ENCODE results near the gene SNAPC2.
"Not testable (repeated sequence)": the region's sequence is repeated elsewhere in the genome, so short reads cannot be mapped to it uniquely, and the experiment has no call there.

The SNAPC2 gene

DNA sequence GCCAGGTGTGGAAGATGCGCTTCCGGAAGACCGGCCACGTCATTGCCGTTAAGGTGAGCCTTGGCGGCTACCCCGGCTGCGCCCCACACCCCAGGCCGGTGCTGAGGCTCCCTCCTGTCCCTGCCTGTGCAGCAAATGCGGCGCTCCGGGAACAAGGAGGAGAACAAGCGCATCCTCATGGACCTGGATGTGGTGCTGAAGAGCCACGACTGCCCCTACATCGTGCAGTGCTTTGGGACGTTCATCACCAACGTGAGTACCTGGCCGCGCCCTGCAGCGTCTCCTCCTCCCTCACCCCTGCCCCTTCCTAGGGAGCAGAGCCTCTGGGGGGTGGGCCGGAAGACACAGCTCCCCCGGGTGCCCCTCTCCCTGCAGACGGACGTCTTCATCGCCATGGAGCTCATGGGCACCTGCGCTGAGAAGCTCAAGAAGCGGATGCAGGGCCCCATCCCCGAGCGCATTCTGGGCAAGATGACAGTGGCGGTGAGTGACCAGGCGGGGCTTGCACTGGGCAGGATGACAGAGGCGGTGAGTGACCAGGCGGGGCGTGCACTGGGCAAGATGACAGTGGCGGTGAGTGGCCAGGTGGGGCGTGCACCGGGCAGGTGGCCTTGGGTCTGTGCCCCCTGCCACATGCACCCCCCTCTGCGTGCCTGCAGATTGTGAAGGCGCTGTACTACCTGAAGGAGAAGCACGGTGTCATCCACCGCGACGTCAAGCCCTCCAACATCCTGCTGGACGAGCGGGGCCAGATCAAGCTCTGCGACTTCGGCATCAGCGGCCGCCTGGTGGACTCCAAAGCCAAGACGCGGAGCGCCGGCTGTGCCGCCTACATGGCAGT is 9.6 kb upstream of the SNAPC2 start:
- DNase-seq, result no peak

DNA sequence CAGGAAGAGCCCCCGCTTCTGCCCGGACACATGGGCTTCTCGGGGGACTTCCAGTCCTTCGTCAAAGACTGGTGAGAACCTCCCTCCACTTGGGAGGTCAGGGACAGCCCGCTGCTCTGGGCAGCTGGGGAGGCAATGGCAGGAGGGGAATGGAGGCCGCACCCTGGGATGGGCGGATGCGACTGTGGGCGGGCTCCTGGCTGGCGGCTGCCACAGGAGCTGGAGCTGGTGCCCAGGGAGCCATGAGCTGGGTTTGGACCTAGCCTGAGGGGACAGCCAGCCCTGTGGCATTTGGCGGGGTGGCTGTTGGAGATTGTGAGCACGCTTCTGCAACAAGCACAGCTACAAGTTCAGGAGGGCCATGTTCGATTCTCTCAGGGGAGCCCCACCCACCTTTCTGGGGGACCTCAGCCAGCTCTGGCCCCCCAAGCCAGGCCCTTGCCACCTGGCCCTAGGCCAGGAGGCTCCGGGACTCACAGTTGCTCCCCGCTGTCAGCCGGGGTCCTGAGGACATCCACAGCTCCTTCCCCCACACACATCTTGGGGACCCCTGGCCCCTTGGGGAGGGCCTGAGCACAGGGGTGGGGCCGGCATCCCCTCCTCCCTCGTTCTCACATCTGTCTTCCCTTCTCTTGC is 8.5 kb upstream of the SNAPC2 start:
- DNase-seq, result no peak

DNA sequence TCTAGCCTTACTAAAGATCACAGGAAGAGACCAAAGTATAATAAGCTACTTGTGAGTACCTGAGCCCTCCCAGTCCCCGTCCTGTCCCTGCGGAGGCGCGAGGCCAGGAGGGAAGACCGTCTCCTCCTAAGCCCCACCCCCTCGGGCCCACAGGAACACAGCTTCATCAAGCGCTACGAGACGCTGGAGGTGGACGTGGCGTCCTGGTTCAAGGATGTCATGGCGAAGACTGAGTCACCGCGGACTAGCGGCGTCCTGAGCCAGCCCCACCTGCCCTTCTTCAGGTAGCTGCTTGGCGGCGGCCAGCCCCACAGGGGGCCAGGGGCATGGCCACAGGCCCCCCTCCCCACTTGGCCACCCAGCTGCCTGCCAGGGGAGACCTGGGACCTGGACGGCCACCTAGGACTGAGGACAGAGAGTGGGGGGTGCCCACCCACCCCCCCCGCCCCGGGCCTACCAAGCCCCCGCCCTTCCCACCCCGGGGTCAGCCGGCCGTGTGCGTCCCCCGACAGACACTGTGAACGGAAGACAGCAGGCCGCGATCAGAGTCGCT is 7.9 kb upstream of the SNAPC2 start:
- no peak for DNase-seq

DNA sequence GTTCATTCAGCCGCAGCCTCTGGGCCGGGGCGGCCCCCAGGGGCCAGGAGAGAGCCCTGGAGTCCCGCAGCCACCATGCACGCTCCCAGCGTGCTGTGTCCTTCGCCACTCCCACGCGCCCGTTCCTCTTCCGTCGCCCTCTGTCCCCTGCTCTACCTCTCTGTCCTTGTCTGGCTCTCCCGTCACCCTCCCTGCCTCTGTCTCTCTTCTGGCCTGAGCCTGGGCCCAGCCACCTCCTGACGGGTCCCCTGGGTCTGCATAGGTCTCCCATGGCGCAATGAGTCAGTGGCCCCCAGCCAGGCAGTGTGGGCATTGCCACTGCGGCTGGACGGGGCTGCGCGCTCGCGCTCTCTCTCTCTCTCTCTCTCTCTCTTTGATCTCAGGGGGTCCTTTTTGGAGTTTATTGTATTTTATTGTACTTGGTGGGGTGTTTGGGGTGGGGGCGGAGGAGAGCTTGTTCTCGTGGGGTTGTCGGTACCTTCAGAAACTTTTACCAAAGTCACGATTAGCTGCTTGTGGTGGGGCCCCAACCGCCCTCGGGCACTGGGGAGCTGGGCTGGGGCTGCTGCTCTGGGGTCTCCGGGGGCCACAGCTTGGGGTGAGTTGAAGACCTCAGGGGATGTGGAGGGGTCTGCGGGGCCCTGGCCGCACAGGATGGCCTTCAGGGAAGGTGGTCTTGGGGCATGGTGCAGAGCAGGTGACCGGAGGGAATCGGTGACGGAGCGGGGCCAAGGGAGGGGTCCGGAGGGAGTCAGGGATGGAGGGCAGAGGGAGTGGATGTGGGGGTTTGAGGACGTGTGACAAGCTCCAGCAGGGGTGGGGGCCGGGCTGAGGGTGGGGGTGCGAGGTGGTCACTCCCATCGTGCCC is 7.2 kb upstream of the SNAPC2 start:
- no peak for DNase-seq

DNA sequence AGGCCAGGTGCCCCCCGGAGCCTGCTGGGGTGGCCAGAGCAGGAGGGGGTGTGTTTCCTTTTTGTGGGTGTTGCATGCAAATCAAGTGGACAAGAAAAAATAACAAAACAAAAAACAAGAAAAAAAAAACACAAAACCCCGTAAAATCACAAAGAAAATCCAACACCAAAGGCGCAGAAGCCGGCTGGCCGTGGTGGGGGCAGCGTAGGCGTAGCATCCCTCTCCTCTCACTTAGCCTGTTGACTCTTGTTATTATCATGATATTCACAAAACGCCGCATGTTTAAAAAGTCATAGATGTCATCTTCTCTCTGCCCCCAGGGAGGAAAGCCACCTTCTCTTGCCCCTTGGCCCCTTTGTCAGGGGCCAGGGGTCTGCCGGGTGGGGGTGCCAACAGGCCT is 6.5 kb upstream of the SNAPC2 start:
- DNase-seq, result no peak

DNA sequence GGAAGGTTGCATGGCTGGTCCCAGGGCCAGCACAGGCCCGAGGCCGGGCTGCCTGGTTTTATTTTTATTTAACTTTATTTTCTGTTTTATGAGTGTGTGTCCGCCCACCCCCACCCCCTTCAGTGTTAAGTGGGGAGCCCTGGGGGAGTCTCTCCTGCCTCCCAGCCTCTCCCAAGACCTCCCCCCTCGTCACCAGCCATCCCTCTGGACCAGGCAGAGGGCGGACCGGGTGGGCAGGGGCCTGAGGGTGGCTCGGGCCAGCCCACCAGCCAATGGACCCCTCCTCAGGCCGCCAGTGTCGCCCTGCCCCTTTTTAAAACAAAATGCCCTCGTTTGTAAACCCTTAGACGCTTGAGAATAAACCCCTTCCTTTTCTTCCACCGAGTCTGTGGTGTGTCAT is 6.0 kb upstream of the SNAPC2 start:
- DNase-seq, result no peak

DNA sequence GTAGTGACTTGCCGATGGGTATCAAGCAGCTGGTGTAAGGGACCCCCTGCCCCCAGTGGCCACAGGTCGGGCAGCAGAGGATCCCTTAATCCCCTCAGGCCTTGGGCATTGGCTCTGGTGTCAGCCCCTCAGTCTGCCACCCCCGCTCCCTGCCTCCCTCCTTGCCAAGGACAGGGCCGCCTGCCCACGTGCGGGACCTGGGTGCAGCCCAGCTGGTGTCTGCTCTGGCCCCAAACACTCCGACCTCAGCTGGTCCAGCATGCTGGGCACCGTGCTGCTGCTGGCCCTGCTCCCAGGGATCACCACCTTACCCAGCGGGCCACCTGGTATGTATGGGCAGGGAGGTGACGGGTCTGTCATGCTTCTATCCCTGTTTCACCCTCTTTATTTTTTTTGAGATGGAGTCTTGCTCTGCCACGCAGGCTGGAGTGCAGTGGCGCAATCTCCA is 5.5 kb upstream of the SNAPC2 start, which contains the start of gene TGFBR3L:
TGFBR3L (plus strand) TSS at position 233 of the 448 bp plus-strand sequence.
- DNase-seq, result no peak

DNA sequence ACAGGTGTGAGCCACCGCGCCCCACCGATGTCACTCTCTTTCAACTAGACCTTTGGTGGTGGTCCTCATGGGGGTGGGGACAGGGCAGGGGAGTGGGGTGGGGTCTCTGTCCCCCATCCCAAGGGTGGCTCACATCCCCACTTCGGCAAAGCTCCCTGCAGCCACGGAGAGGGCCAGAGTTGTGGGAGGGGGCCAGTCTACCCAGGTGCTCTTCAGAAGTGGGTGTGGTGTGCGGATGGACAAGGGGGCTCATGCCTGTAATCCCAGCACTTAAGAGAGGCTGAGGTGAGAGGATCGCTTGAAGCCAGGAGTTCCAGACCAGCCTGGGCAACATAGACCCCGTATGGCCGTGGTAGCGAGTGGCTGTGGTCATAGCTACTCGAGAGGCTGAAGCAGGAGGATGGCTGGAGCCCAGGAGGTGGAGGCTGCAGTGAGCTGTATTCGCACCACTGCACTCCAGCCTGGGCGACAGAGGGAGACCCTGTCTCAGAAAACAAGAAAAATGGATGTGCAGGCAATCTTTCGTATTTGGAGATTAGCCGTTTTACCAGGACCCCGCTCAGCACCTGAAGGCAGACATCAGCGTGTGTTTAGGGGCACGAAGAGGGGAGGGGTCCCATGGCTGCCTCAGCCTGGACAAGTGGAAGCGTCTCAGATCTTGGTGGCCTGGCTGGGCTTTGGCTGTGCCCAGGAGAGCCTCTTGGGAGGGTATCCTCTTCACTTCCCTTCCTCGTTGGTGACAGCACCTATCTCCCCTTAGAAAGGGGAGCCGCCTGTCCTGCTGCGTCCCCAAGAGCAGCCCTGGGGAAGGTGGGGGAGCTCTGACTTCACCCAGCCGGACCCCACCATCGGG is 4.7 kb upstream of the SNAPC2 start:
- no peak for DNase-seq

DNA sequence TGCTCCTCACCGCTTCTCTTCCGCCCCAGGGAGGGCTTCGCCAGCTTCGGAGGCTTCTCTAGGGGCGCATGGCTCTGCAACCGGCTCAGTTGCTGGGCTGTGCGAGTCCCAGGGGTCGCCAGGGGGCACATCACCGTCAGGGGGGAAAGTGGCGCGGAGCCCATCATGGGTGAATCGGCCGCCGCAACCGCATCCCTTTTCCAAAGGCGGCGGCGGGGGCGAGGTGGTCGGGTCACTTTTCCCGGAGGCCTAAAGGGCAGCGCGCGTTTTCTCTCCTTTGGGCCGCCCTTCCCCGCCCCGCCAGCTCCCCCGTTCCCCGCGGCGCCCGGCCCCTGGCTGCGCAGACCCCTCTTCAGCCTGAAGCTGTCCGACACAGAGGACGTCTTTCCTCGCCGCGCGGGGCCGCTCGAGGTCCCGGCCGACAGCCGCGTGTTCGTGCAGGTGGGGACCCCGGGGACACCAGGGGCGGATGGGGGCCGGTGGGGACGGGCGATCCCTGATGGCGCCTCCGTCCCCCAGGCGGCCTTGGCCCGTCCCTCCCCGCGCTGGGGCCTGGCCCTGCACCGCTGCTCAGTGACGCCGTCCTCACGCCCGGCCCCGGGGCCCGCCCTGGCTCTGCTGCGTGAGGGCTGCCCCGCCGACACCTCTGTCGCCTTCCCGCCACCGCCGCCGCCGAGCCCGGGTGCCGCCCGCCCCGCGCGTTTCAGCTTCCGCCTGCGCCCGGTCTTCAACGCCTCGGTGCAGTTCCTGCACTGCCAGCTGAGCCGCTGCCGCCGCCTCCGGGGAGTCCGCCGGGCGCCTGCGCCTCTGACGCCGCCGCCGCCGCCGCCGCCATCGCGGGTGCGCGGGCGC is 3.8 kb upstream of the SNAPC2 start:
- peak in 1 of 2 experiments; percentile 32 for DNase-seq

DNA sequence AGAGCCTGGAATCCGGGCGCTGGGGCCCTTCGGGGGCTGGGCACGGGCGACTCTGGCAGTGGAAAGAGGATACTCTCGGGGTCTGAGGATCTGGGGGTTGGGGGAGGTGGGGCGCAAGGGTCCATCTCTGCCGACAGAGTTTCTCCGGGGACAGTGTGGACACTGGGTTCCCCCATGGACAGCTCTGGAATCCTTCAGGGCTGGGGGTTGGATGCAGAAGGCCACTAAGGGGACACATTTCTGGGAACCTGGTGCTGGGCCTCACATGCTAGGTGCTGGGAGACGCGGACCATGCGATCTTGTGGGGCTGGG is 3.2 kb upstream of the SNAPC2 start:
- DNase-seq, result no peak

DNA sequence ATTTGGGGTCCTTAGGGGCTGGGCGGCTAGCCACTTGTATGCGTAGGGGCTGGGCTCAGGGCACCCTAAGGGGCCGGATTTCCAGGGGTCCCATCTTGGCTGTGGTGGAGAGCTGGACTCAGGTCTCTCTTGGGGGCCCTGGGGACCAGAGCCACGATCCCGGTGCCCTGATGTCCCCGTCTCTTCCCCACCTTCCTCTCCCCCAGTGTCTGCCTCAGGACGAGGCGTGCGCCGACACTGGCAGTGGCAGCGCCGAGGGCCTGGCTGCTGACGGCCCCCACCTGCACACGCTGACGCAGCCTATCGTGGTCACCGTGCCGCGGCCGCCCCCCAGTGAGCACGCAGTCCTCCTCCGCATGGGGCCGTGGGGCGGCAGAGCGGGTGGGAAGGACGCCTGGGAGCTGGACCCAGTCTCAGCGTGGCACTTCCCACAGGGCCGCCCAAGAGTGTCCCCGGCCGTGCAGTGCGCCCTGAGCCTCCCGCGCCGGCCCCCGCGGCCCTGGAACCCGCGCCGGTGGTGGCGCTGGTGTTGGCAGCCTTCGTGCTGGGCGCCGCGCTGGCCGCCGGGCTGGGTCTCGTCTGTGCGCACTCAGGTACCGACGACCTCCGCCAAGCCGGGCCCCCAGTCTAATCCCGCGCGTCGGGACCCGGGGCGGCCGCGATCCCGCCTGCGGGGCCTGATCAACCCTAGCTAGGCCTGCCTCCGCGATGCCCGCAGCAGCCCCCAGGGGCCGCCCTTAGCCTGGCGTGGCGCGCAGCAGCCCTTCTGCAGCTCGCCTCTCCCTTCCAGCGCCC is 2.7 kb upstream of the SNAPC2 start:
- DNase-seq, result no peak

DNA sequence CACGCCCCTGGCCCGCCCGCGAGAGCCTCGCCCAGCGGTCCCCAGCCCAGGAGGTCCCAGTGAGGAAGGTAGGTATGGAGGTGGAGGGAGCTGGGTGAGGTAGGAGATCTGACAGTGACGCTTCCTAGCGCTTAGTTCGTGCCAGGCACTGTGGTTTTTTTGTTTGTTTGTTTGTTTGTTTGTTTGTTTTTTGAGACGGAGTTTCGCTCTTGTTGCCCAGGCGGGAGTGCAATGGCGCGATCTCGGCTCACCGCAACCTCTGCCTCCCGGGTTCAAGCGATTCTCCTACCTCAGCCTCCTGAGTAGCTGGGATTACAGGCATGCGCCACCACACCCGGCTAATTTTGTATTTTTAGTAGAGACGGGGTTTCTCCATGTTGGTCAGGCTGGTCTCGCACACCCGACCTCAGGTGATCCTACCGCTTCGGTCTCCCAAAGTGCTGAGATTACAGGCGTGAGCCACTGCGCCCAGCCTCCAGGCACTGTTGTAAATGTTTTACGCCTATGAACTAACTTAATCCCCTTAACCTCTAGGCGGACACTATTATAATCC is 2.0 kb upstream of the SNAPC2 start:
- DNase-seq, result not testable (repeated sequence)

DNA sequence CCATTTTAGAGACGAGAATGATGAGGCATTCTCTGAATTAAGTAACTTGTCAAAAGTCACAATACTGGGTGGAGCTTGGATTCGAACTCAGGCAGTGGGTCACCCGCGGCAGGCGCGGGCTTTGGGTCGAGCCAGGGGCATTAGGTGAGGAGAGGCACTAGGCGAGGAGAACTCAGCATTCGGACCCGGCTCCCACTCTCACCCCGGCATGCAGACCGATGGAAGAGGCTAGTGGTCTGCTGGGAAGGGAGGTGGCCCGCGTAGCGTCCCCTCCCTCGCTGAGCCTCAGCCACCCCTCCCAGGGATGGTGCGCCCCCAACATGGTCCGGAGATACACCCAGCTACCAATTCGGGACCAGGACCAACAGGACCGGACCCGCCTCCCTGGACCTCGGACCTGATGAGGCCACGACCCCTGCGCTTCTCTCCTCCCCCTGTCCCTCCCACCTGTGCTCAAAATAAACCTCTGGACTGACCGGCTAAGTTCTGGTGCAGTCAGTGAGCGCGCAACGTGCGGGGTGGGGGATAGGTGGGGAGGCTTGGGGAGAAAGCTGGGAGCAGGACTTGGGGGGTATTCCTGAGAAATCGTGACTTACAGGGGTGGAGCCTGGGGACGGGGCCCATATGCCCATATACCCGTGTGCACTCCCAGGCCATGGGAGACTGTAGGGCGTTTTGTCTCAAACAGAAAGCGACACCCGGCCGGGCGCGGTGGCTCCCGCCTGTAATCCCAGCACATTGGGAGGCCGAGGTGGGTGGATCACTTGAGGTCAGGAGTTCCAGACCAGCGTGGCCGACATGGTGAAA is 1.3 kb upstream of the SNAPC2 start:
- DNase-seq, result no peak

DNA sequence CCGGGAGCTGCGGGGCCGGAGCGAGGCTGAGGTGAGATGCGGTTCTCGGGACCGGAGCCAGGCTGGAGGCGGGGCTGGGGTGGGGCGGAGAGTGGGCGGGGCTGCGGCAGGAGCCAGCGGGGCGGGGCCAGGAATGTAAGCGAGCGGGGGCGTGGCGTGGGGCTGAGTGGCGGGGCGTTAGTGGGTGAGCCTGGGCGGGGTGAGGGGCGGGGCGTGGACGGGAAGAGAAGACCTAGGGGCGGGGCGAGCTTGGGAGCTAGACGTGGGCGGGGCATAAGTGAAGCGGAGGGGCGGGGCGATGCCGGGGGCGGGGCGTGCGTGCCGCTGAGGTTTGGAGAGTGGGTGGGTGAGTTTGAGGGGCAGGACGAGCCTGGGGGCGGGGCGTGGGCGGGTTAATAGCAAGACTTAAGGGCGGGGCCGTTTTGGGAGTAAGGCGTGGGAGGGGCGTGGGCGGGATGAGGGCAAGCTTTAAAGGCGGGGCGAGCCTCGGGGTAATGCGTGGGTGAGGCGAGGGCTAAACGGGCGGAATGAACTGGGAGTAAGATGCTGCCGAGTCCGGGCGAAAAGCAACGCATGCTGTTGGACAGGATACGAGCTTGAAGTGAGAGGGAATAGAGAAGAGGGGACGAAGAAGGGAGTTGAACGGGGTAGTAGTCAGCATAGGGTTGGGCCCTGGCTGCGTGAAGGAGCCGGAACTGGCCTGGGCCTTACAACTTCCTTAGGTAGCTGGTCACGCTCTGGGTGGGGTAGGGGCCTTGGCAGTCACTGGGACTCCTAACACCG is 572 bp downstream of the SNAPC2 start:
- DNase-seq, result peak; percentile 96 to 99

DNA sequence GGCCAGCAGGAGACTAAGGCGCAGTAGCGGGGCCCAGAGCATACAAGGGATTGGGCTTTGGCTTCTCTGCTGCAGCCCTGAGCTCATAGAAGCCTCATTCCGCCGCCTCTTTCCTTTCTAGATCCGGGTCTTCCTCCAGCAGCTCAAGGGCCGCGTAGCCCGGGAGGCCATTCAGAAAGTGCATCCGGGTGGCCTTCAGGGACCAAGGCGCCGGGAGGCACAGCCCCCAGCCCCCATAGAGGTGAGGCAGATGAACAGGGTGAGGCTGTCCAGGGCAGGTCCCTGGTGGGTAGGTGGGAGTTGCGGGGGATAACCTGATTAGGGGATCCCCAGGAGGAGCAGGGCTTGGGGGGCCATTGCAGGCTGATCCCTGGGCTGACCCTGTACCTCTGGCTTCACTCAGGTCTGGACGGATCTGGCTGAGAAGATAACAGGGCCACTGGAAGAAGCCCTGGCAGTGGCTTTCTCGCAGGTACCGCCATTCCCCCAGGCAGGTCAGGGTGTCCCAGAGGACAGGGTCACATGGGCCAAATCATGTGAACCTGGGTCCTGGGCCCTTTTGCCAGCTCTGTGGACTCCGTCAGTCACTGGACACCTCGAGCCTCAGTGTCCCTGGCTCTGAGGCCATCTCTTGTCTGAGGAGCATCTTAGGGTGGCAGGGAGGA is 1.3 kb downstream of the SNAPC2 start:
- no peak for DNase-seq

DNA sequence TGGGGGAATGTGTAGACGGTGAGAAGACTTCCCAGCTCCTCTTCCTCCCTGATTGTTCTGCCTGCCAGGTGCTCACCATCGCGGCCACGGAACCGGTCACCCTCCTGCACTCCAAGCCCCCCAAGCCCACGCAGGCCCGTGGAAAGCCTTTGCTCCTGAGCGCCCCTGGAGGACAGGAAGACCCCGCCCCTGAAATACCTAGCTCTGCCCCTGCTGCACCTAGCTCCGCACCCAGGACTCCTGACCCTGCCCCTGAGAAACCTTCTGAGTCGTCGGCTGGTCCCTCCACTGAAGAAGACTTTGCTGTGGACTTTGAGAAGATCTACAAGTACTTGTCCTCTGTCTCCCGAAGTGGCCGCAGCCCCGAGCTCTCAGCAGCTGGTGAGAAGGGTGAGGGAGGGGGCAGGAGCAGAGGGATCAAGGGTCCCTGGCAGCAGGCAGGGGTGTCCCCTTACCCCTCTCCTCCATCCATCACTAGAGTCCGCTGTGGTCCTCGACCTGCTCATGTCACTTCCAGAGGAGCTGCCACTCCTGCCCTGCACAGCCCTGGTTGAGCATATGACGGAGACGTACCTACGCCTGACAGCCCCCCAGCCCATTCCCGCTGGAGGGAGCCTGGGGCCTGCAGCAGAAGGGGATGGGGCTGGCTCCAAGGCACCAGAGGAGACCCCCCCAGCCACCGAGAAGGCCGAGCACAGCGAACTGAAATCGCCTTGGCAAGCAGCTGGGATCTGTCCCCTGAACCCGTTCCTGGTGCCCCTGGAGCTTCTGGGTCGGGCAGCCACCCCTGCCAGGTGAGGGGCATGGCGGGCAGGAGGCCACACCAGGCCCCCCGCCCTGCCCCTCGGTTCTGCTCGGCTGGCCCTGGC is 2.1 kb downstream of the SNAPC2 start:
- DNase-seq, result no peak

DNA sequence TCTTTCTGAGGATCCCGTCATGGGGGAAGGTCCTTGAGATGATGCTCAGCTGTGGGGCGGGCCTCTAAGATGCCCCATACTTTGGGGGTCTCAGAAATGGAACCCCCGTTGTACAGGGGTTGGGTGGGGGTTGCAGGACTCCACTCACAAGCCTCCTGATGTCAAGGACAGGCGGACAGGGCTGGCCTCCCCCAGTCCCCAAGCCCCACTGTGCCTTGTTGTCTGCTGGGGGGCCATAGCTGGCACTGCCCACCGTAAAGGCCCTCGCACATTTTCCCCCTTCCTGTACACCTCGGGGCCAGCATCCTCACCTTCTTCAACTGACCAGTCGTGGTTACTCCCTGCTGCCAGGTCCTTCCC is 2.7 kb downstream of the SNAPC2 start:
- DNase-seq, result no peak
